SH-SY5Y (cell line): ENCODE data around the gene CNOT2.

ENCODE experiments used
- GATA2 ChIP-seq: IDR thresholded peaks from 2 replicates; pipeline ENCODE4 v1.6.1; 2011; ENCODE audit warnings: mild to moderate bottlenecking, low read depth, low read length
- GATA3 ChIP-seq: IDR thresholded peaks from 2 replicates; pipeline ENCODE4 v1.6.1; 2011; ENCODE audit warnings: low read depth, mild to moderate bottlenecking, low read length, moderate library complexity

- TF ChIP-seq GATA2 (no peak), GATA3 (no peak)
Measured at GRCh38 chr12:70265132-70265531, 21.9 kb downstream of the CNOT2 start.
